ENCODE measurements around the gene NTF3. TPM values are rescaled to one million over a fixed set of nuclear protein-coding genes. Genes with fewer than 3 reads are reported as not detected.

Gene NTF3
- total RNA-seq, 4 donors from 2014 or later = 0.69 to 9.8 (median 2.5) TPM

DNA sequence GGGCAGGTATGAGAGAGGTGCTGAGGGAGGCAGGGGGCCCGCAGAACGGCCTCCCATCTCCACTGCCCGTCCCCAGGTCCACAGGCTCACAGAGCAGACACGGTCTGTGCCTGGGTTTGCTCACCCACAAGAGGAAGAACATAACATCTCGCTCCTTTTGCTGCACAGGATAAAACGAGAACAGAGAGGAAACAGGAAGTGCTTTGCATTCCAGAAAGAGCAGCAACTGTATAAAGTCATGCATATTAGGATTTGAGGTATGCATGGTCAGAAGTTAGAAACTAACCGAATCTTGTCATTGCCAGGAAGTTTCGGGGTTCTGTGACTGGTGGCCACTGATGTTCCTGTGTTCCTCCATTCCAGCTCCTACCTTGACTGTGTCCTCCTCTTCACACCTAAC lies 25.0 kb downstream of the NTF3 start:
- TF ChIP-seq POLR2A (IDR thresholded peaks at IDR 0.05) (no peak), POLR2AphosphoS5 (IDR thresholded peaks at IDR 0.05) (peak; percentile 30)
- peaks cover 42% of the 10 kb centered on the region for H3K27me3 ChIP-seq
- no peaks in the 10 kb centered on the region for H3K9me3 ChIP-seq
- no peaks in the 10 kb centered on the region for H3K4me1 ChIP-seq
- H3K4me3 ChIP-seq = no peak overlapping the region
- no peak for ATAC-seq
- H3K36me3 ChIP-seq = no peaks in the 10 kb centered on the region
- H3K27ac ChIP-seq = no peak overlapping the region
- 33 to 35% methylated on average over 3 to 4 of the region's 8 CpGs for WGBS, 2 donors (ENCODE audit: low coverage in 1 of 2)

DNA sequence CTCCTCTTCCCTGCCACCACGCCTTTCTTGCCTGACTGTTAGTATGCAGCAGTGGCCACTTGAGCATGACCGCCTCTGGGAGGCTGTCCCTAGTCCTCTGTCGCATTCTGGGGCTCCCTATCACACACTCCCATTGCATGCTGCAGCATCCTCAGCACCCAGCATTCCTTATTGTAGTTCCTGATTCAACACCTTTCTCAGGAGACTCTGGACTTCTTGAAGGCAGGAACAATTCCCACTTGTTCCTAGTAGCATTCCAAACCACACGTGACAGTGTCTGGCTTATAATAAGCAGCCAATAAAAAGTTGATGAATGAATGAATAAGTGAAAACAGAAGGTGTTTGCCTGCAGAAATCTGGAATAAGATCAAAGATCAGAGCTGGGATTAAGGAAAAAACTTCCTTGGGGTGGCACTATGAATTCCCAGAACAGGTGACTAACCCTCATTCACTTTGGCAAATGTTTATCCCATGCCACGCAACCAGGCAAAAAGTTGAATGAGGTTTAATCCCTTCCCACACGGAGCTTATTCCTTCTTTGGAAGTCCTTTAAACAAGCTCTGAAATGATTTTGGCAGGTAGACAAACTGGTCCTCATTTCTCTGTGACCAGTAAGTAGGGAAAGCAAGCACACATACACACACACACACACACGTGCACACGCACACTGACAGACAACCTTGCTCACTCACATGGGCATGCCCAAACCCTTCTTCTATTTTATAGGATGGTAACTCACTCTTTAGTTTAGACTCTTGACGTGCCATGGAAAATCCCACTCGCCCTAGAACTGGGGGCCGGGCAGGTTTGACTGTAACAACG lies 26.5 kb downstream of the NTF3 start:
- no peak for TF ChIP-seq EP300 (IDR thresholded peaks at IDR 0.05)
- peak; percentile 81 for TF ChIP-seq POLR2AphosphoS5 (IDR thresholded peaks at IDR 0.05)
- H3K4me3 ChIP-seq = no peak overlapping the region
- ATAC-seq = no peak
- H3K36me3 ChIP-seq = no peaks in the 10 kb centered on the region
- H3K27me3 ChIP-seq = peaks cover 35% of the 10 kb centered on the region
- H3K4me1 ChIP-seq = no peaks in the 10 kb centered on the region
- WGBS, 2 donors (ENCODE audit: low coverage in 1 of 2) = 68 to 80% methylated on average over 8 to 12 of the region's 12 CpGs
- no peaks in the 10 kb centered on the region for H3K9me3 ChIP-seq
- H3K27ac ChIP-seq = no peak overlapping the region

DNA sequence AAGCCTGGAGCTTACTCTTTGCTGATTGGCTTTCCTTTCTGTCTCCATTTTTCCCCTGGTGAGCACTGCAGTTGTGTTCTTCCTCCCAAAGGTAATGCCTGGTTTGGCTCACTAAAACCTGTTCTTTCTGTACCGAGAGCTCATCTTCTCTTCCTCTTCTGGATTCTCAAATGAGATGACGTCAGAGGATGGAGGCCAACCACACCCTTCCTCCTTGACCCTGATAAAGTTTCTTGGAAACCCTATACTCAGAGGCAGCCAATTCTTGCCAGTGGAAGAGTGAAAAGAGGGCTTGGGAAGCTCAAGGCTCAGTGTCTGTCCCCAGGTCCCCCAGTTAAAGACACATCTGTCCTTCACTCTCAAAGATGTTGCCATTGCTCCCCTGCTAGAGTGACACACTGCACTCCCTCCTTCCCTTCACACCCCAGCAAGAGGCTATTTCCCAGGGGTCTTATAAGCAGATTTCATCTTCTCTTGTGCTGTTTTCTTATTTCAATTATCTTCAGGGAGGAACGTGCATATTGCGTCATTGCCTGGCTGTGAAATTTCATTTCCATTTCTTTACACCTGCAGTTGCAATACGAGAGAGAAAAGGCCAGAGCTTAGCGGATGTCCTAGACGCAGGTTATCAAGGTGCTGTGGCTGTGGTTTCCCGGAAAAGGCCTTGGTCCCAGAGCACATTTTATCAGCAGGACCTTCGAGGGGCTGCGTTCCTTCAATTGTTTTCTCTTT lies 27.3 kb downstream of the NTF3 start:
- Histone ChIP-seq H3K4me1 (no peaks in the 10 kb centered on the region), H3K36me3 (no peaks in the 10 kb centered on the region), H3K27ac (no peak overlapping the region), H3K27me3 (peaks cover 29% of the 10 kb centered on the region), H3K9me3 (no peaks in the 10 kb centered on the region), H3K4me3 (no peak overlapping the region)
- WGBS, 2 donors (ENCODE audit: low coverage in 1 of 2) = 77 to 86% methylated on average over 5 to 10 of the region's 10 CpGs
- TF ChIP-seq EP300 (IDR thresholded peaks at IDR 0.05) = no peak
- TF ChIP-seq, protein P1, sequence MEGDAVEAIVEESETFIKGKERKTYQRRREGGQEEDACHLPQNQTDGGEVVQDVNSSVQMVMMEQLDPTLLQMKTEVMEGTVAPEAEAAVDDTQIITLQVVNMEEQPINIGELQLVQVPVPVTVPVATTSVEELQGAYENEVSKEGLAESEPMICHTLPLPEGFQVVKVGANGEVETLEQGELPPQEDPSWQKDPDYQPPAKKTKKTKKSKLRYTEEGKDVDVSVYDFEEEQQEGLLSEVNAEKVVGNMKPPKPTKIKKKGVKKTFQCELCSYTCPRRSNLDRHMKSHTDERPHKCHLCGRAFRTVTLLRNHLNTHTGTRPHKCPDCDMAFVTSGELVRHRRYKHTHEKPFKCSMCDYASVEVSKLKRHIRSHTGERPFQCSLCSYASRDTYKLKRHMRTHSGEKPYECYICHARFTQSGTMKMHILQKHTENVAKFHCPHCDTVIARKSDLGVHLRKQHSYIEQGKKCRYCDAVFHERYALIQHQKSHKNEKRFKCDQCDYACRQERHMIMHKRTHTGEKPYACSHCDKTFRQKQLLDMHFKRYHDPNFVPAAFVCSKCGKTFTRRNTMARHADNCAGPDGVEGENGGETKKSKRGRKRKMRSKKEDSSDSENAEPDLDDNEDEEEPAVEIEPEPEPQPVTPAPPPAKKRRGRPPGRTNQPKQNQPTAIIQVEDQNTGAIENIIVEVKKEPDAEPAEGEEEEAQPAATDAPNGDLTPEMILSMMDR (IDR thresholded peaks at IDR 0.05) = no peak
- TF ChIP-seq POLR2AphosphoS5 (IDR thresholded peaks at IDR 0.05) = no peak
- no peak for TF ChIP-seq POLR2A (IDR thresholded peaks at IDR 0.05)
- no peak for ATAC-seq

DNA sequence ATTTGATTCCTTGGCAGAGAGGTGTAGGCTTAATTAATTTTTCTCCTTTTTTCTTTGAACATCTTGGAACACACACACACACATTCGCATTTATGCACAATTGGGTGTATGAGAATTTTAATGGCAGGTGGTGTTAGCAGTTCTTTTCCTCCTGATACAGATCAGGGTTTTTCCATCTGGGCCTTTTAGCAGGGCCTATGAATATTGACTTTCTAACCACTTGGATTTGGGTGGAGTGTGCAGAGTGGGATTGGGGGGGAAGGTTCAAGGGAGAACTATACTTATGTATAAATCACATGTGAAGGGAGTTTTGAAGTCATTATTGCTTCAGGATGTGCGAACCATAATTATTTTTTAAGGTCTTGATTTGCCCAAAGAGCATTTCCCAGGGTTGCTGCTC lies 28.9 kb downstream of the NTF3 start:
- 81% methylated on average over 2 of the region's 2 CpGs; no CpG with 5 or more reads in 1 of the 2 donors for WGBS, 2 donors (ENCODE audit: low coverage in 1 of 2)
- Histone ChIP-seq H3K36me3 (no peaks in the 10 kb centered on the region), H3K4me3 (no peak overlapping the region), H3K27me3 (peaks cover 16% of the 10 kb centered on the region), H3K27ac (no peak overlapping the region), H3K9me3 (no peaks in the 10 kb centered on the region), H3K4me1 (no peaks in the 10 kb centered on the region)
- TF ChIP-seq POLR2A (IDR thresholded peaks at IDR 0.05) = no peak
- TF ChIP-seq, protein P1 (IDR thresholded peaks at IDR 0.05) = no peak
- no peak for TF ChIP-seq EP300 (IDR thresholded peaks at IDR 0.05)
- no peak for ATAC-seq

DNA sequence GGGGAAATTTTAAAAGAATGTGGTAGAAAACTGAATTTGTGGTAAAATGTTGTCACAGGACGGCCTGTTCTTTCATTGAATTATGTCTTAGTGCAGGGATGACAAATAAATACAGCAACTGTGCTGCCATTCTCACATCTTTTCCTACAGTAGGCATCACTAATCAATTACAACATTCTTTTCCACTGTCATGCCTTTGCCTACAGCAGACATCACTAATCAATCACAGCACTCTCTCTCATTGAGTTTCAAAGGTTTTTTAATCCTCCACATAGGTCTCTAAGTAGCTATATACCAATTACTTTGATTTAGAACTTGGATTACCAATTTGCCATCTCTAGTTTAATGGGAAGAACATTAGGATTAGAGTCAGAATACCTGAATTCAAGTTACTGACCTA lies 30.1 kb downstream of the NTF3 start:
- Histone ChIP-seq H3K36me3 (no peaks in the 10 kb centered on the region), H3K9me3 (no peaks in the 10 kb centered on the region), H3K4me3 (no peak overlapping the region), H3K27ac (no peak overlapping the region), H3K4me1 (no peaks in the 10 kb centered on the region), H3K27me3 (peaks cover 4% of the 10 kb centered on the region)
- ATAC-seq = no peak
- WGBS, 2 donors (ENCODE audit: low coverage in 1 of 2) = 86 to 89% methylated on average over 1 of the region's 1 CpG
- TF ChIP-seq POLR2A (IDR thresholded peaks at IDR 0.05) (no peak), EP300 (IDR thresholded peaks at IDR 0.05) (no peak), POLR2AphosphoS5 (IDR thresholded peaks at IDR 0.05) (no peak)
- TF ChIP-seq, protein P1 (IDR thresholded peaks at IDR 0.05) = no peak
